ENCODE measurements around the gene XYLT1. TPM values are rescaled to one million over a fixed set of nuclear protein-coding genes. Genes with fewer than 3 reads are reported as not detected.
A peak's percentile ranks its signal among the peaks of the same experiment; 100 is the strongest.

Gene XYLT1
- total and polyA plus RNA-seq, 2 of the 4 experiments (the other 2 are of a cell fraction) = 9.0 to 12.7 TPM

GRCh38 chr16:17508303-17508702, 37.5 kb upstream of the XYLT1 start:
- WGBS, 2 experiments (ENCODE audit: extremely low coverage in 2 of 2, insufficient read length in 1 of 2) = 78% methylated on average over 5 of the region's 9 CpGs; no CpG with 5 or more reads in 1 of the 2 experiments
- Histone ChIP-seq H2AK5ac (ENCODE audit: low read depth, low read length) (no peak overlapping the region), H2BK120ac (ENCODE audit: low read depth, low read length) (no peak overlapping the region), H3K27ac (ENCODE audit: insufficient read depth, low read length) (no peak overlapping the region), H2BK20ac (ENCODE audit: low read depth, low read length) (peak overlapping the region; percentile 31; the same call in 1 of the 2 replicates), H2BK5ac (ENCODE audit: low read depth, low read length, poor library complexity, severe bottlenecking) (no peak overlapping the region), H2BK15ac (ENCODE audit: low read depth, low read length) (no peak overlapping the region), H3K9ac (ENCODE audit: low read depth, low read length) (no peak overlapping the region), H3K56ac (ENCODE audit: extremely low read depth, insufficient read depth, low read length) (no peak overlapping the region), H4K5ac (ENCODE audit: low read depth, low read length) (no peak overlapping the region), H3K4ac (ENCODE audit: low read depth, low read length) (no peak overlapping the region), H3K4me1 (ENCODE audit: control insufficient read depth, insufficient read depth, low read length) (peaks cover 14% of the 10 kb centered on the region), H2AFZ (replicated peaks; ENCODE audit: low read length, poor library complexity) (no peak overlapping the region), H4K20me1 (ENCODE audit: insufficient read depth, low read length) (no peaks in the 10 kb centered on the region), H4K91ac (ENCODE audit: insufficient read depth, low read depth, low read length) (no peak overlapping the region), H3K27me3 (ENCODE audit: control insufficient read depth, insufficient read depth, low read length) (no peaks in the 10 kb centered on the region), H3K23ac (ENCODE audit: low read depth, low read length) (no peak overlapping the region), H3K36me3 (ENCODE audit: control insufficient read depth, insufficient read depth, low read length) (no peaks in the 10 kb centered on the region), H4K8ac (ENCODE audit: low read depth in 2 of 2, low read length in 2 of 2) (no peak overlapping the region), H3K14ac (replicated peaks; ENCODE audit: low read depth, low read length) (0 out of 2 replicates have a peak overlapping the region, but pooled peaks have one; percentile 26), H3K4me3 (ENCODE audit: insufficient read depth, low read depth, low read length) (no peak overlapping the region), H3K4me2 (ENCODE audit: low read depth, low read length) (no peak overlapping the region), H2AK9ac (replicated peaks; ENCODE audit: low read depth, low read length, poor library complexity) (no peak overlapping the region), H3K9me3 (ENCODE audit: control insufficient read depth, insufficient read depth, low read length) (0 out of 2 replicates have a peak, but pooled peaks cover 2% of the 10 kb centered on the region), H3K79me1 (ENCODE audit: low read depth in 1 of 2, low read length in 2 of 2) (no peaks in the 10 kb centered on the region), H3K18ac (ENCODE audit: low read depth, low read length) (no peak overlapping the region; the same call in 1 of the 2 replicates), H3K9me1 (ENCODE audit: insufficient read depth, low read length) (peaks cover 8% of the 10 kb centered on the region)
- ChIA-PET CTCF (no interaction called here), POLR2A (ENCODE audit: unreplicated experiment) (no interaction called here)
- TF ChIP-seq, protein P1, sequence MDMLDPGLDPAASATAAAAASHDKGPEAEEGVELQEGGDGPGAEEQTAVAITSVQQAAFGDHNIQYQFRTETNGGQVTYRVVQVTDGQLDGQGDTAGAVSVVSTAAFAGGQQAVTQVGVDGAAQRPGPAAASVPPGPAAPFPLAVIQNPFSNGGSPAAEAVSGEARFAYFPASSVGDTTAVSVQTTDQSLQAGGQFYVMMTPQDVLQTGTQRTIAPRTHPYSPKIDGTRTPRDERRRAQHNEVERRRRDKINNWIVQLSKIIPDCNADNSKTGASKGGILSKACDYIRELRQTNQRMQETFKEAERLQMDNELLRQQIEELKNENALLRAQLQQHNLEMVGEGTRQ (IDR thresholded peaks at IDR 0.05; ENCODE audit: low read depth, low read length) = no peak
- TF ChIP-seq RCOR1 (IDR thresholded peaks at IDR 0.05; ENCODE audit: insufficient replicate concordance, low read length) (no peak), BHLHE40 (IDR thresholded peaks at IDR 0.05; ENCODE audit: low read depth, low read length) (no peak), MAZ (IDR thresholded peaks at IDR 0.05; ENCODE audit: borderline replicate concordance, low read depth, low read length) (no peak), MXI1 (IDR thresholded peaks at IDR 0.05; ENCODE audit: borderline replicate concordance, low read depth, low read length) (no peak), NFE2L2 (IDR thresholded peaks at IDR 0.05; ENCODE audit: low read depth, low read length) (no peak), POLR2A (IDR thresholded peaks at IDR 0.05; ENCODE audit: low read depth, low read length) (no peak), RAD21 (IDR thresholded peaks at IDR 0.05; ENCODE audit: low read length) (no peak), FOS (IDR thresholded peaks at IDR 0.05; ENCODE audit: low read depth, low read length) (no peak)
- TF ChIP-seq, protein P2, sequence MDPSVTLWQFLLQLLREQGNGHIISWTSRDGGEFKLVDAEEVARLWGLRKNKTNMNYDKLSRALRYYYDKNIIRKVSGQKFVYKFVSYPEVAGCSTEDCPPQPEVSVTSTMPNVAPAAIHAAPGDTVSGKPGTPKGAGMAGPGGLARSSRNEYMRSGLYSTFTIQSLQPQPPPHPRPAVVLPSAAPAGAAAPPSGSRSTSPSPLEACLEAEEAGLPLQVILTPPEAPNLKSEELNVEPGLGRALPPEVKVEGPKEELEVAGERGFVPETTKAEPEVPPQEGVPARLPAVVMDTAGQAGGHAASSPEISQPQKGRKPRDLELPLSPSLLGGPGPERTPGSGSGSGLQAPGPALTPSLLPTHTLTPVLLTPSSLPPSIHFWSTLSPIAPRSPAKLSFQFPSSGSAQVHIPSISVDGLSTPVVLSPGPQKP (IDR thresholded peaks at IDR 0.05; ENCODE audit: borderline replicate concordance, low read depth, low read length) = no peak
- ATAC-seq (ENCODE audit: low read depth) = no peak
- intact Hi-C loops (cut with micrococcal nuclease) (no loop called here), dilution Hi-C loops (cut with HindIII; ENCODE audit: low sequenced_read_pairs, unreplicated experiment) (no loop called here), in situ Hi-C loops (cut with MboI; ENCODE audit: low sequenced_read_pairs) (no loop called here)
- no TSS peak for BruUV-seq (replicated peaks)
- DNase-seq = no peak
